ENCODE results near the gene ACOXL. TPM values are rescaled to one million over a fixed set of nuclear protein-coding genes. Genes with fewer than 3 reads are reported as not detected.
A peak's percentile ranks its signal among the peaks of the same experiment; 100 is the strongest.

Gene ACOXL
- total and polyA plus RNA-seq, 9 of the 15 experiments (the other 6 are each of a cell fraction or from before 2014, with no cell fraction given) = 0.31 to 0.56 TPM; not detected in 7

- no peak for TF ChIP-seq ZNF449 (CRISPR knock-in tag; IDR thresholded peaks at IDR 0.05)
- no peak for TF ChIP-seq ID3 (CRISPR knock-in tag; IDR thresholded peaks at IDR 0.05)
- no peak for TF ChIP-seq ID3 (tag; IDR thresholded peaks at IDR 0.05)
- TF ChIP-seq ZC3H8 (IDR thresholded peaks at IDR 0.05) = no peak
- TF ChIP-seq DEAF1 (CRISPR knock-in tag; IDR thresholded peaks at IDR 0.05) = no peak
- no peak for TF ChIP-seq ZNF239 (CRISPR knock-in tag; IDR thresholded peaks at IDR 0.05)
- TF ChIP-seq FOSL1 (tag; conservative IDR thresholded peaks at IDR 0.05) = peak; percentile 62
- TF ChIP-seq ZBTB1 (CRISPR knock-in tag; IDR thresholded peaks at IDR 0.05; ENCODE audit: borderline replicate concordance, low read depth) = no peak
- TF ChIP-seq BACH1 (tag; IDR thresholded peaks at IDR 0.05) = no peak
- TF ChIP-seq ATF3 (IDR thresholded peaks at IDR 0.05) = peak; percentile 47; the same call in 1 of the 2 replicates
- no peak for TF ChIP-seq ATF3 (CRISPR knock-in tag; conservative IDR thresholded peaks at IDR 0.05)
- peak; percentile 67 for TF ChIP-seq CBFA2T3 (IDR thresholded peaks at IDR 0.05)
- no peak for TF ChIP-seq PTTG1 (tag; IDR thresholded peaks at IDR 0.05; ENCODE audit: low read depth)
- TF ChIP-seq TRIM28 (IDR thresholded peaks at IDR 0.05) = no peak
- no peak for TF ChIP-seq MED1 (CRISPR knock-in tag; IDR thresholded peaks at IDR 0.05; ENCODE audit: borderline replicate concordance)
- TF ChIP-seq TAL1 (IDR thresholded peaks at IDR 0.05) = 0 out of 2 replicates have a peak, but pooled peaks have one; percentile 6
- no peak for TF ChIP-seq ARID3B (CRISPR knock-in tag; IDR thresholded peaks at IDR 0.05; ENCODE audit: borderline replicate concordance)
- no peak for TF ChIP-seq ZNF124 (CRISPR knock-in tag; IDR thresholded peaks at IDR 0.05)
- no peak for TF ChIP-seq RFX1 (IDR thresholded peaks at IDR 0.05)
- TF ChIP-seq PHF21A (IDR thresholded peaks at IDR 0.05; ENCODE audit: borderline replicate concordance, low read depth) = no peak
- no peak for TF ChIP-seq CGGBP1 (CRISPR knock-in tag; IDR thresholded peaks at IDR 0.05)
- TF ChIP-seq CBFA2T2 (conservative IDR thresholded peaks at IDR 0.05) = peak; percentile 47
- 0 out of 2 replicates have a peak, but pooled peaks have one; percentile 8 for TF ChIP-seq ARID1B (IDR thresholded peaks at IDR 0.05)
- TF ChIP-seq CHD1 (IDR thresholded peaks at IDR 0.05; ENCODE audit: low read length) = no peak
Measured at GRCh38 chr2:110713513-110714362, 18.6 kb upstream of the ACOXL start (continued).

All from K562 (cell line).